GM12878 (cell line): ENCODE measurements around the gene TDRD12. TPM values are rescaled to one million over a fixed set of nuclear protein-coding genes. Genes with fewer than 3 reads are reported as not detected.

Experiments used
- ATAC-seq: fragments of 200-7000 bp; cut with Tn5 transposase; 3 replicates; pipeline ENCODE4 v1.9.1; 2020; ENCODE audit warnings: mild to moderate bottlenecking, moderate library complexity
- BruUV-seq: library from RNA; stranded (reverse); fragments of 400-500 nt; replicated peaks from 2 replicates; lab custom pipeline; 2021; lab: Mats Ljungman, UMichigan
- CTCF ChIA-PET: fragments of 300-600 bp; sonication (Branson Sonifier 250); formaldehyde crosslinking; extraction: SDS; loops from one replicate; lab custom pipeline; 2021; ENCODE audit warnings: inconsistent platforms; lab: Yijun Ruan, JAX
- POLR2A ChIA-PET: fragments of 350-600 bp; formaldehyde crosslinking; extraction: SDS; loops from one replicate; lab custom pipeline; 2021; ENCODE audit warnings: inconsistent platforms; lab: Charles Lee
- RAD21 ChIA-PET: fragments of 300-600 bp; sonication (Branson Sonifier 250); formaldehyde crosslinking; loops from one replicate; lab custom pipeline; 2023; ENCODE audit warnings: antibody characterized with exemption; ENCODE audit not compliant: unreplicated experiment; lab: Charles Lee
- SMC1A ChIA-PET: fragments of 300-600 bp; sonication (Branson Sonifier 250); formaldehyde crosslinking; loops from one replicate; lab custom pipeline; 2023; ENCODE audit not compliant: unreplicated experiment, uncharacterized antibody; lab: Charles Lee
- DNase-seq: peaks from one replicate; pipeline ENCODE4 v3.0.0-alpha.2; 2011; ENCODE audit warnings: low read depth, low spot score
- FAIRE-seq: peaks from 3 replicates; lab custom pipeline; 2011; peaks lifted over from hg19 to GRCh38; lab: Jason Lieb, UNC
- H2AFZ ChIP-seq: 2 replicates; pipeline ENCODE4 v1.6.0; 2011; ENCODE audit warnings: low read depth, low read length, control low read depth; ENCODE audit not compliant: control insufficient read depth
- H3K27ac ChIP-seq: 2 replicates; pipeline ENCODE4 v1.5.1; 2011; ENCODE audit warnings: control low read depth; ENCODE audit not compliant: control insufficient read depth, insufficient read depth
- H3K27me3 ChIP-seq, 2 experiments: replicated peaks in 1 of 2; 2 replicates each; pipeline versions ENCODE4 v1.6.0 to v1.6.1; 2011; ENCODE audit warnings: low read length in 1 of 2; ENCODE audit not compliant: control insufficient read depth in 2 of 2, insufficient read depth in 2 of 2
- H3K36me3 ChIP-seq, 2 experiments: 2 replicates each; pipeline ENCODE4 v1.5.1; 2011; ENCODE audit warnings: low read length in 1 of 2; ENCODE audit not compliant: control insufficient read depth in 2 of 2, insufficient read depth in 2 of 2
- H3K4me1 ChIP-seq: 2 replicates; pipeline ENCODE4 v1.6.1; 2011; ENCODE audit warnings: mild to moderate bottlenecking, low read length, moderate library complexity, mixed read lengths; ENCODE audit not compliant: control insufficient read depth, insufficient read depth
- H3K4me2 ChIP-seq: 2 replicates; pipeline ENCODE4 v1.6.0; 2011; ENCODE audit warnings: control low read depth; ENCODE audit not compliant: control insufficient read depth, insufficient read depth
- H3K4me3 ChIP-seq: fragments of 200-600 bp; sonication (generic); 2 replicates; pipeline ENCODE4 v1.5.1; 2016
- H3K79me2 ChIP-seq: 2 replicates; pipeline ENCODE4 v1.6.0; 2011; ENCODE audit warnings: low read length; ENCODE audit not compliant: control insufficient read depth, insufficient read depth
- H3K9ac ChIP-seq: 2 replicates; pipeline ENCODE4 v1.8.0; 2011; ENCODE audit warnings: low read length, control low read depth, mixed read lengths; ENCODE audit not compliant: control insufficient read depth, insufficient read depth
- H3K9me3 ChIP-seq: replicated peaks from 3 replicates; pipeline ENCODE4 v1.5.1; 2011; ENCODE audit warnings: mild to moderate bottlenecking, low read length; ENCODE audit not compliant: control insufficient read depth, insufficient read depth
- H4K20me1 ChIP-seq: 2 replicates; pipeline ENCODE4 v1.6.0; 2011; ENCODE audit not compliant: control insufficient read depth, insufficient read depth
- BHLHE40 ChIP-seq, 2 experiments: fragments of 450-650 bp in 1 of 2; IDR thresholded peaks; 2 replicates each; pipeline ENCODE4 v1.6.1; 2011 to 2017; ENCODE audit warnings: low read depth in 2 of 2, borderline replicate concordance in 1 of 2, improper control_type of control experiment in 1 of 2, low read length in 1 of 2, mild to moderate bottlenecking in 1 of 2
- CHD2 ChIP-seq: IDR thresholded peaks from 2 replicates; pipeline ENCODE4 v1.6.1; 2011; ENCODE audit warnings: low read depth, low read length, improper control_type of control experiment, borderline replicate concordance
- CHD4 ChIP-seq: fragments of 200-600 bp; sonication (generic); IDR thresholded peaks from 2 replicates; pipeline ENCODE4 v1.6.1; 2016; ENCODE audit warnings: mild to moderate bottlenecking
- EP300 ChIP-seq, 2 experiments: fragments of 150-350 bp in 1 of 2; IDR thresholded peaks; 2 replicates each; pipeline ENCODE4 v1.6.1; 2011 to 2012; ENCODE audit warnings: low read depth in 2 of 2, low read length in 2 of 2, borderline replicate concordance in 1 of 2, improper control_type of control experiment in 1 of 2, inconsistent platforms in 1 of 2; ENCODE audit not compliant: control insufficient read depth in 1 of 2
- FOXK2 ChIP-seq: fragments of 450-650 bp; IDR thresholded peaks from 2 replicates; pipeline ENCODE4 v1.6.1; 2017; ENCODE audit warnings: mild to moderate bottlenecking, moderate library complexity
- HDAC6 ChIP-seq: fragments of 200-600 bp; sonication (generic); IDR thresholded peaks from one replicate; pipeline ENCODE4 v1.8.0; 2017; ENCODE audit warnings: antibody characterized with exemption; ENCODE audit not compliant: unreplicated experiment
- IKZF2 ChIP-seq, 2 experiments: fragments of 450-650 bp; IDR thresholded peaks; 2 replicates each; pipeline ENCODE4 v1.6.1; 2017; ENCODE audit warnings: mild to moderate bottlenecking in 2 of 2, moderate library complexity in 2 of 2
- NFIC ChIP-seq: IDR thresholded peaks from 2 replicates; pipeline ENCODE4 v1.6.1; 2012; ENCODE audit warnings: low read depth, mild to moderate bottlenecking, inconsistent platforms, low read length, moderate library complexity
- PAX5 ChIP-seq: IDR thresholded peaks from 2 replicates; pipeline ENCODE4 v1.6.1; 2011; ENCODE audit warnings: low read depth, low read length, borderline replicate concordance
- PBX3 ChIP-seq: IDR thresholded peaks from 2 replicates; pipeline ENCODE4 v1.6.1; 2011; ENCODE audit warnings: mild to moderate bottlenecking, low read depth, low read length, moderate library complexity; ENCODE audit not compliant: insufficient replicate concordance
- POLR2AphosphoS5 ChIP-seq: IDR thresholded peaks from 2 replicates; pipeline ENCODE4 v1.6.1; 2011; ENCODE audit warnings: mild to moderate bottlenecking, low read length, inconsistent platforms
- RBBP5 ChIP-seq: fragments of 200-600 bp; sonication (generic); conservative IDR thresholded peaks from 2 replicates; pipeline ENCODE4 v1.6.1; 2016
- SMAD5 ChIP-seq: IDR thresholded peaks from 2 replicates; pipeline ENCODE4 v1.6.1; 2016; ENCODE audit warnings: antibody characterized with exemption, low read depth
- SMARCA5 ChIP-seq: fragments of 450-650 bp; IDR thresholded peaks from 2 replicates; pipeline ENCODE4 v1.6.1; 2017; ENCODE audit warnings: mild to moderate bottlenecking
- STAT1 ChIP-seq: fragments of 450-650 bp; conservative IDR thresholded peaks from 2 replicates; pipeline ENCODE4 v1.6.1; 2014; ENCODE audit warnings: antibody characterized with exemption, mild to moderate bottlenecking
- ZSCAN29 ChIP-seq: fragments of 450-650 bp; IDR thresholded peaks from 2 replicates; pipeline ENCODE4 v1.6.1; 2017; ENCODE audit warnings: mild to moderate bottlenecking, moderate library complexity
- WGBS: methylation state at CpG from one replicate; pipeline ENCODE4 v1.1.6; 2016; ENCODE audit warnings: low lambda C conversion rate; ENCODE audit not compliant: insufficient replicate concordance, insufficient coverage; ENCODE audit errors: missing lambda C conversion rate; 5-methylcytosine and 5-hydroxymethylcytosine counted together
- in situ Hi-C: fragments of 300-500 bp; cut with MboI; formaldehyde crosslinking; loops from 9 replicates; pipeline ENCODE4 v1.14.3; 2018; ENCODE audit warnings: mixed read lengths
- intact Hi-C: fragments of 100-400 bp; cut with micrococcal nuclease; formaldehyde crosslinking; loops from one replicate; pipeline ENCODE4 v1.14.2; 2022; ENCODE audit not compliant: unreplicated experiment
- polyA plus RNA-seq, 11 experiments: library from polyadenylated mRNA; depleted of rRNA in 4 of 11; unstranded in 6 of 11; stranded (reverse) in 5 of 11; fragments of >200 nt; fragmentation: Nextera tagmentation in 4 of 11; fragmentation: Illumina TruSeq in 1 of 11; extraction: Ambion mirVana in 4 of 11; extraction: Trizol in 1 of 11; gene quantifications; 1 replicate in 1 of 11; 2 replicates in 10 of 11; pipeline versions ENCODE4 v1.2.1 to v1.2.3, GENCODE V29; 2011 to 2016; ENCODE audit warnings: inconsistent platforms in 2 of 11, missing spikeins in 2 of 11, low read depth in 1 of 11
- total RNA-seq, 4 experiments: library from RNA; depleted of rRNA in 3 of 4; stranded (reverse); fragments of >200 nt in 3 of 4; fragmentation: Illumina TruSeq in 1 of 4; extraction: Trizol in 1 of 4; gene quantifications; 2 replicates each; pipeline versions ENCODE4 v1.2.1 to v1.2.3, GENCODE V29; 2013 to 2021
- TF ChIP-seq, protein P1 (sequence below): fragments of 150-350 bp; IDR thresholded peaks from 2 replicates; pipeline ENCODE4 v1.6.1; 2016; ENCODE audit warnings: low read depth, low read length
- TF ChIP-seq, protein P2 (sequence below): IDR thresholded peaks from 2 replicates; pipeline ENCODE4 v1.6.1; 2011; ENCODE audit warnings: borderline replicate concordance, low read depth, mild to moderate bottlenecking, moderate library complexity, low read length; ENCODE audit not compliant: insufficient read depth, poor library complexity, severe bottlenecking
- TF ChIP-seq, protein P3 (sequence below): fragments of 450-650 bp; IDR thresholded peaks from 2 replicates; pipeline ENCODE4 v1.6.1; 2016; ENCODE audit warnings: mild to moderate bottlenecking

TDRD12 gene
- total and polyA plus RNA-seq, 10 of the 15 experiments (the other 5 are each of a cell fraction or from before 2014, with no cell fraction given): 0.08 to 0.15 TPM; not detected in 8

GRCh38 chr19:32872391-32872790 is 152.8 kb downstream of the TDRD12 start:
- no peak overlapping the region for H3K4me2 ChIP-seq
- ChIA-PET CTCF (no interaction called here), RAD21 (no interaction called here), SMC1A (no interaction called here), POLR2A (no interaction called here)
- H3K4me1 ChIP-seq: no peaks in the 10 kb centered on the region
- no peaks in the 10 kb centered on the region for H4K20me1 ChIP-seq
- no peaks in the 10 kb centered on the region for H3K27me3 ChIP-seq
- no peaks in the 10 kb centered on the region for H3K36me3 ChIP-seq
- no peaks in the 10 kb centered on the region for H3K9me3 ChIP-seq
- H3K4me3 ChIP-seq: no peak overlapping the region
- H3K27ac ChIP-seq: no peak overlapping the region
- no peak for DNase-seq
- BruUV-seq: no TSS peak
- H3K79me2 ChIP-seq: no peaks in the 10 kb centered on the region
- ATAC-seq: no peak
- WGBS: 60% methylated on average over 3 of the region's 3 CpGs
- no peak overlapping the region for H3K9ac ChIP-seq
- H2AFZ ChIP-seq: no peak overlapping the region
- no peak for FAIRE-seq
- in situ Hi-C loops (no loop called here), intact Hi-C loops (no loop called here)
- TF ChIP-seq, protein P1, sequence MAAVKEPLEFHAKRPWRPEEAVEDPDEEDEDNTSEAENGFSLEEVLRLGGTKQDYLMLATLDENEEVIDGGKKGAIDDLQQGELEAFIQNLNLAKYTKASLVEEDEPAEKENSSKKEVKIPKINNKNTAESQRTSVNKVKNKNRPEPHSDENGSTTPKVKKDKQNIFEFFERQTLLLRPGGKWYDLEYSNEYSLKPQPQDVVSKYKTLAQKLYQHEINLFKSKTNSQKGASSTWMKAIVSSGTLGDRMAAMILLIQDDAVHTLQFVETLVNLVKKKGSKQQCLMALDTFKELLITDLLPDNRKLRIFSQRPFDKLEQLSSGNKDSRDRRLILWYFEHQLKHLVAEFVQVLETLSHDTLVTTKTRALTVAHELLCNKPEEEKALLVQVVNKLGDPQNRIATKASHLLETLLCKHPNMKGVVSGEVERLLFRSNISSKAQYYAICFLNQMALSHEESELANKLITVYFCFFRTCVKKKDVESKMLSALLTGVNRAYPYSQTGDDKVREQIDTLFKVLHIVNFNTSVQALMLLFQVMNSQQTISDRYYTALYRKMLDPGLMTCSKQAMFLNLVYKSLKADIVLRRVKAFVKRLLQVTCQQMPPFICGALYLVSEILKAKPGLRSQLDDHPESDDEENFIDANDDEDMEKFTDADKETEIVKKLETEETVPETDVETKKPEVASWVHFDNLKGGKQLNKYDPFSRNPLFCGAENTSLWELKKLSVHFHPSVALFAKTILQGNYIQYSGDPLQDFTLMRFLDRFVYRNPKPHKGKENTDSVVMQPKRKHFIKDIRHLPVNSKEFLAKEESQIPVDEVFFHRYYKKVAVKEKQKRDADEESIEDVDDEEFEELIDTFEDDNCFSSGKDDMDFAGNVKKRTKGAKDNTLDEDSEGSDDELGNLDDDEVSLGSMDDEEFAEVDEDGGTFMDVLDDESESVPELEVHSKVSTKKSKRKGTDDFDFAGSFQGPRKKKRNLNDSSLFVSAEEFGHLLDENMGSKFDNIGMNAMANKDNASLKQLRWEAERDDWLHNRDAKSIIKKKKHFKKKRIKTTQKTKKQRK: no peak
- TF ChIP-seq HDAC6 (no peak), ZSCAN29 (no peak), CHD4 (no peak), POLR2AphosphoS5 (no peak), NFIC (no peak), FOXK2 (no peak), PAX5 (no peak), CHD2 (no peak), SMARCA5 (no peak), STAT1 (no peak), IKZF2 (IDR thresholded peaks at IDR 0.05) (no peak), BHLHE40 (IDR thresholded peaks at IDR 0.05; ENCODE audit: borderline replicate concordance in 1 of 2, low read depth in 2 of 2, low read length in 1 of 2) (no peak), PBX3 (no peak), SMAD5 (no peak), EP300 (IDR thresholded peaks at IDR 0.05; ENCODE audit: borderline replicate concordance in 1 of 2, control insufficient read depth in 1 of 2, low read depth in 2 of 2, low read length in 2 of 2) (no peak), RBBP5 (no peak)
- TF ChIP-seq, protein P2, sequence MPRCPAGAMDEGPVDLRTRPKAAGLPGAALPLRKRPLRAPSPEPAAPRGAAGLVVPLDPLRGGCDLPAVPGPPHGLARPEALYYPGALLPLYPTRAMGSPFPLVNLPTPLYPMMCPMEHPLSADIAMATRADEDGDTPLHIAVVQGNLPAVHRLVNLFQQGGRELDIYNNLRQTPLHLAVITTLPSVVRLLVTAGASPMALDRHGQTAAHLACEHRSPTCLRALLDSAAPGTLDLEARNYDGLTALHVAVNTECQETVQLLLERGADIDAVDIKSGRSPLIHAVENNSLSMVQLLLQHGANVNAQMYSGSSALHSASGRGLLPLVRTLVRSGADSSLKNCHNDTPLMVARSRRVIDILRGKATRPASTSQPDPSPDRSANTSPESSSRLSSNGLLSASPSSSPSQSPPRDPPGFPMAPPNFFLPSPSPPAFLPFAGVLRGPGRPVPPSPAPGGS: no peak
- TF ChIP-seq, protein P3, sequence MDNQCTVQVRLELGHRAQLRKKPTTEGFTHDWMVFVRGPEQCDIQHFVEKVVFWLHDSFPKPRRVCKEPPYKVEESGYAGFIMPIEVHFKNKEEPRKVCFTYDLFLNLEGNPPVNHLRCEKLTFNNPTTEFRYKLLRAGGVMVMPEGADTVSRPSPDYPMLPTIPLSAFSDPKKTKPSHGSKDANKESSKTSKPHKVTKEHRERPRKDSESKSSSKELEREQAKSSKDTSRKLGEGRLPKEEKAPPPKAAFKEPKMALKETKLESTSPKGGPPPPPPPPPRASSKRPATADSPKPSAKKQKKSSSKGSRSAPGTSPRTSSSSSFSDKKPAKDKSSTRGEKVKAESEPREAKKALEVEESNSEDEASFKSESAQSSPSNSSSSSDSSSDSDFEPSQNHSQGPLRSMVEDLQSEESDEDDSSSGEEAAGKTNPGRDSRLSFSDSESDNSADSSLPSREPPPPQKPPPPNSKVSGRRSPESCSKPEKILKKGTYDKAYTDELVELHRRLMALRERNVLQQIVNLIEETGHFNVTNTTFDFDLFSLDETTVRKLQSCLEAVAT: no peak
